HepG2 (cell line): Measurements from ENCODE around the gene USP12.

Experiments used
- CTCF ChIP-seq: sonication (generic); formaldehyde crosslinking; IDR thresholded peaks from 2 replicates; pipeline ENCODE4 v1.5.0; 2020; ENCODE audit warnings: mild to moderate bottlenecking, missing genetic modification reagents, moderate library complexity
- FOSL2 ChIP-seq: sonication (generic); formaldehyde crosslinking; IDR thresholded peaks from 2 replicates; pipeline ENCODE4 v1.4.0; 2020; ENCODE audit warnings: missing genetic modification reagents
- GTF2F1 ChIP-seq: fragments of 150-350 bp; IDR thresholded peaks from 2 replicates; pipeline ENCODE4 v1.6.1; 2014; ENCODE audit warnings: low read length
- HCFC1 ChIP-seq: fragments of 150-350 bp; IDR thresholded peaks from 2 replicates; pipeline ENCODE4 v1.6.1; 2014; ENCODE audit warnings: low read depth, low read length
- NR2C2 ChIP-seq: sonication (generic); formaldehyde crosslinking; IDR thresholded peaks from 2 replicates; pipeline ENCODE4 v1.4.0; 2020; ENCODE audit warnings: missing genetic modification reagents, mild to moderate bottlenecking, moderate library complexity, borderline replicate concordance
- RARA ChIP-seq: IDR thresholded peaks from 2 replicates; pipeline ENCODE4 v1.6.1; 2016; ENCODE audit warnings: missing genetic modification reagents, missing compliant biosample characterization
- SCMH1 ChIP-seq: sonication (generic); formaldehyde crosslinking; IDR thresholded peaks from 2 replicates; pipeline ENCODE4 v1.9.0; 2021; ENCODE audit warnings: missing genetic modification reagents, mild to moderate bottlenecking, borderline replicate concordance
- SYNCRIP ChIP-seq: fragments of 200-400 bp; formaldehyde crosslinking; IDR thresholded peaks from 2 replicates; pipeline ENCODE4 v1.6.1; 2018; ENCODE audit warnings: mild to moderate bottlenecking, low read depth, low read length; ENCODE audit not compliant: insufficient read depth
- ZMYM3 ChIP-seq: sonication (generic); formaldehyde crosslinking; IDR thresholded peaks from 2 replicates; pipeline ENCODE4 v1.5.1; 2020; ENCODE audit warnings: mild to moderate bottlenecking, missing genetic modification reagents
- ZSCAN22 ChIP-seq: sonication (generic); formaldehyde crosslinking; IDR thresholded peaks from 2 replicates; pipeline ENCODE4 v1.4.0; 2020; ENCODE audit warnings: mild to moderate bottlenecking, missing genetic modification reagents
- TF ChIP-seq, protein P1 (sequence below): sonication (generic); formaldehyde crosslinking; IDR thresholded peaks from 2 replicates; pipeline ENCODE4 v1.4.0; 2020; ENCODE audit warnings: missing genetic modification reagents
- TF ChIP-seq, protein P2 (sequence below), 2 experiments: IDR thresholded peaks; 2 replicates each; pipeline ENCODE4 v1.6.1; 2011 to 2012; ENCODE audit warnings: low read length in 2 of 2, borderline replicate concordance in 1 of 2, low read depth in 1 of 2, mild to moderate bottlenecking in 1 of 2, moderate library complexity in 1 of 2

DNA sequence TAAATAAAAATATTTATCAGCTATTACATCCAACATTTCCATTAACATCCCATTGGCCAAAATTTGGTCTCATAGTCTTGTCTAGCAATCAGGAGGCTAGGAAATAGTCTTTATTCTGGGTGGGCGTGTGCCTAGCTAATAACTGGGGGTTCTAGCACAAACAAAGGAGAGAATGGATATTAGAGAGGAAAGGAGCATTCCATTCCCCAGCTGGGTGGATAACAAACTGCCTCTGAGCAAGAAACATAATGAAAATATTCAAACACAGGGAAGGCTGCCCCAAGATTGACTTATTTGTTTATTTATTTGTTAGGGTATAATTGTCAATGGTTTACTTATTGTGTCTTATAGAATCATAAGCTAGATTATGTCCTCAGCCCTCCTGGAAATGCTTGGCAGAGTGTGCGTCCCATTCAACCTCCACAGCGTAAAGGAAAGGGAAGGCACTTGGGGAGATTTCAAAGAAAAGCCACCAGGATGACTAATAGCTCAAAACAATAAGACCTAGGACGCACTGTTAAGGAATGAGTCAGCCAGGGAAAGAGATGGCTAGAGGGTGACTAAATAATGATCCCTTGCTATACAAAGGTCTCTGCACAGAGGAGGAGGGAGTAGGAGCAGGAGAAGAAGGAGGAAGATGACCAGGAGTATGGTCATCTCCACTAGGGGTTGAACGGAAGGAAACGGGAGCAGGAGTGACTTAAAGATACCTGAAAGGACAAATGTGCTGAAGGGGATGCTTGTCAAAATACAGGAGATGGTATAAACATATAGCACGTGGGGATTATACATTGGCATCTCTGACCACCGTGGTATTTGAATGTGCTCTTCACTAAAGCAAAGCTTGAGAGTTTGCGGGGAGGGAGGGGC lies 23.5 kb upstream of the USP12 start:
- TF ChIP-seq, protein P1, sequence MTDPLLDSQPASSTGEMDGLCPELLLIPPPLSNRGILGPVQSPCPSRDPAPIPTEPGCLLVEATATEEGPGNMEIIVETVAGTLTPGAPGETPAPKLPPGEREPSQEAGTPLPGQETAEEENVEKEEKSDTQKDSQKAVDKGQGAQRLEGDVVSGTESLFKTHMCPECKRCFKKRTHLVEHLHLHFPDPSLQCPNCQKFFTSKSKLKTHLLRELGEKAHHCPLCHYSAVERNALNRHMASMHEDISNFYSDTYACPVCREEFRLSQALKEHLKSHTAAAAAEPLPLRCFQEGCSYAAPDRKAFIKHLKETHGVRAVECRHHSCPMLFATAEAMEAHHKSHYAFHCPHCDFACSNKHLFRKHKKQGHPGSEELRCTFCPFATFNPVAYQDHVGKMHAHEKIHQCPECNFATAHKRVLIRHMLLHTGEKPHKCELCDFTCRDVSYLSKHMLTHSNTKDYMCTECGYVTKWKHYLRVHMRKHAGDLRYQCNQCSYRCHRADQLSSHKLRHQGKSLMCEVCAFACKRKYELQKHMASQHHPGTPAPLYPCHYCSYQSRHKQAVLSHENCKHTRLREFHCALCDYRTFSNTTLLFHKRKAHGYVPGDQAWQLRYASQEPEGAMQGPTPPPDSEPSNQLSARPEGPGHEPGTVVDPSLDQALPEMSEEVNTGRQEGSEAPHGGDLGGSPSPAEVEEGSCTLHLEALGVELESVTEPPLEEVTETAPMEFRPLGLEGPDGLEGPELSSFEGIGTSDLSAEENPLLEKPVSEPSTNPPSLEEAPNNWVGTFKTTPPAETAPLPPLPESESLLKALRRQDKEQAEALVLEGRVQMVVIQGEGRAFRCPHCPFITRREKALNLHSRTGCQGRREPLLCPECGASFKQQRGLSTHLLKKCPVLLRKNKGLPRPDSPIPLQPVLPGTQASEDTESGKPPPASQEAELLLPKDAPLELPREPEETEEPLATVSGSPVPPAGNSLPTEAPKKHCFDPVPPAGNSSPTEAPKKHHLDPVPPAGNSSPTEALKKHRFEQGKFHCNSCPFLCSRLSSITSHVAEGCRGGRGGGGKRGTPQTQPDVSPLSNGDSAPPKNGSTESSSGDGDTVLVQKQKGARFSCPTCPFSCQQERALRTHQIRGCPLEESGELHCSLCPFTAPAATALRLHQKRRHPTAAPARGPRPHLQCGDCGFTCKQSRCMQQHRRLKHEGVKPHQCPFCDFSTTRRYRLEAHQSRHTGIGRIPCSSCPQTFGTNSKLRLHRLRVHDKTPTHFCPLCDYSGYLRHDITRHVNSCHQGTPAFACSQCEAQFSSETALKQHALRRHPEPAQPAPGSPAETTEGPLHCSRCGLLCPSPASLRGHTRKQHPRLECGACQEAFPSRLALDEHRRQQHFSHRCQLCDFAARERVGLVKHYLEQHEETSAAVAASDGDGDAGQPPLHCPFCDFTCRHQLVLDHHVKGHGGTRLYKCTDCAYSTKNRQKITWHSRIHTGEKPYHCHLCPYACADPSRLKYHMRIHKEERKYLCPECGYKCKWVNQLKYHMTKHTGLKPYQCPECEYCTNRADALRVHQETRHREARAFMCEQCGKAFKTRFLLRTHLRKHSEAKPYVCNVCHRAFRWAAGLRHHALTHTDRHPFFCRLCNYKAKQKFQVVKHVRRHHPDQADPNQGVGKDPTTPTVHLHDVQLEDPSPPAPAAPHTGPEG = no peak
- TF ChIP-seq NR2C2 (no peak), SYNCRIP (no peak), CTCF (CRISPR knock-in tag) (no peak), ZSCAN22 (CRISPR knock-in tag) (no peak), HCFC1 (no peak), GTF2F1 (no peak), ZMYM3 (no peak), FOSL2 (CRISPR knock-in tag) (no peak), RARA (CRISPR knock-in tag) (no peak), SCMH1 (CRISPR knock-in tag) (no peak)
- TF ChIP-seq, protein P2, sequence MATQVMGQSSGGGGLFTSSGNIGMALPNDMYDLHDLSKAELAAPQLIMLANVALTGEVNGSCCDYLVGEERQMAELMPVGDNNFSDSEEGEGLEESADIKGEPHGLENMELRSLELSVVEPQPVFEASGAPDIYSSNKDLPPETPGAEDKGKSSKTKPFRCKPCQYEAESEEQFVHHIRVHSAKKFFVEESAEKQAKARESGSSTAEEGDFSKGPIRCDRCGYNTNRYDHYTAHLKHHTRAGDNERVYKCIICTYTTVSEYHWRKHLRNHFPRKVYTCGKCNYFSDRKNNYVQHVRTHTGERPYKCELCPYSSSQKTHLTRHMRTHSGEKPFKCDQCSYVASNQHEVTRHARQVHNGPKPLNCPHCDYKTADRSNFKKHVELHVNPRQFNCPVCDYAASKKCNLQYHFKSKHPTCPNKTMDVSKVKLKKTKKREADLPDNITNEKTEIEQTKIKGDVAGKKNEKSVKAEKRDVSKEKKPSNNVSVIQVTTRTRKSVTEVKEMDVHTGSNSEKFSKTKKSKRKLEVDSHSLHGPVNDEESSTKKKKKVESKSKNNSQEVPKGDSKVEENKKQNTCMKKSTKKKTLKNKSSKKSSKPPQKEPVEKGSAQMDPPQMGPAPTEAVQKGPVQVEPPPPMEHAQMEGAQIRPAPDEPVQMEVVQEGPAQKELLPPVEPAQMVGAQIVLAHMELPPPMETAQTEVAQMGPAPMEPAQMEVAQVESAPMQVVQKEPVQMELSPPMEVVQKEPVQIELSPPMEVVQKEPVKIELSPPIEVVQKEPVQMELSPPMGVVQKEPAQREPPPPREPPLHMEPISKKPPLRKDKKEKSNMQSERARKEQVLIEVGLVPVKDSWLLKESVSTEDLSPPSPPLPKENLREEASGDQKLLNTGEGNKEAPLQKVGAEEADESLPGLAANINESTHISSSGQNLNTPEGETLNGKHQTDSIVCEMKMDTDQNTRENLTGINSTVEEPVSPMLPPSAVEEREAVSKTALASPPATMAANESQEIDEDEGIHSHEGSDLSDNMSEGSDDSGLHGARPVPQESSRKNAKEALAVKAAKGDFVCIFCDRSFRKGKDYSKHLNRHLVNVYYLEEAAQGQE (IDR thresholded peaks at IDR 0.05; ENCODE audit: borderline replicate concordance in 1 of 2, low read depth in 1 of 2, low read length in 2 of 2) = no peak
